ENCODE data around the gene RASEF. TPM values are rescaled to one million over a fixed set of nuclear protein-coding genes. Genes with fewer than 3 reads are reported as not detected.

Gene RASEF
- total RNA-seq, 2 experiments from 2014 or later = not detected

DNA sequence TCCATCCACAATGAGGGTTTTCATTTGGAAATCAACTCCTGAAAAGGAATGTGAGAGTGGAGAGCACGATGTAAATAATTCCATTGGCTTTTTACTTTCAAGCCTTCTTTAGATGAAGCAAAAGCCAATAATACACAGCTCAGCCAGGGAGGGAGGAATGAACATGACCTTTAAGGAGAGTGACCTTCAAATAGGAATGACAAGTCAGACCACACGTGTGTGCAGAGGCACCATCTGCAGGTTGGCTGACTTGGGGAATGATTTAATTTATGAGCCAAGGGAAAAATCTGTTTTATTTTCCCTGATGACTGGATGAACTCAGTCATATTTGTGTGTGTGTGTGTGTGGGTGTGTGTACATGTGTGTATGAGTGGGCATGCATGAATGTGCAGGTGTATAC is 64.5 kb downstream of the RASEF start:
- H3K9me3 Mint-ChIP-seq = no peaks in the 10 kb centered on the region
- no peak overlapping the region for H3K27ac Mint-ChIP-seq
- H3K4me3 Mint-ChIP-seq = no peak overlapping the region
- no peak for DNase-seq
- ChIA-PET POLR2A (no interaction called here), CTCF (no interaction called here)
- H3K4me1 Mint-ChIP-seq = peaks cover 6% of the 10 kb centered on the region
- no peaks in the 10 kb centered on the region for H3K36me3 Mint-ChIP-seq (ENCODE audit: low read depth)
- no peaks in the 10 kb centered on the region for H3K27me3 Mint-ChIP-seq

DNA sequence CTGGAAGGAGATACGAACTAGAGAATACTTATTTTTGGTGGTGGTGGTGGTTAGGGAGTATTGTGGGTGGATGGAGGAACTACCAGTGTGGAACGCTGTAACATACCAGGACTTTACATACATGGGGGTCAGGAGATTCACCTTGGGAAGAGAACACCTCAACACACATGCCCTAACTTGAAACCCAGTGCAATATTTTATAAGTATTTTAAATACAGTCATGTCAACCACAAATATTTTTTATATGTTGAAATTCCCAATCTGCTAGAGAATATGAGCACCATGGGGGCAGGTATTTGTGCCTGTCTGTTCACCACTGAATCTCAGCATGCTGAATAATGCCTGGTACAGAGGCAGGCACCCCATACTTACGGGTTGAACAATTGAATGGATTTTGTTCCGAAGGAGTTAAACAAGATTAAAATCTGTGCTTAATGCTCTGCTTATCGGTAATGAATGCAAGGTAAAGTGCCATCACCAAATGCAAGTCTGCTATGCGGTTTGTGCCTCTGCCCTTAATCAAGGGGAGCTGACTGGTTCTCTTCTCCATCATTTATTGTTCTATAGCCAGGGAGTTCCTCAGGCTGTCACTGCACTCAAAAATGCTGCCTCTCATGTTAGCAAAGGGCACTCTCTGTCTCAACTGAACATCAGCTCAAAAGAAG is 65.3 kb downstream of the RASEF start:
- Mint-ChIP-seq H3K9me3 (no peaks in the 10 kb centered on the region), H3K27me3 (no peaks in the 10 kb centered on the region), H3K27ac (no peak overlapping the region), H3K4me1 (peaks cover 6% of the 10 kb centered on the region), H3K36me3 (ENCODE audit: low read depth) (no peaks in the 10 kb centered on the region), H3K4me3 (no peak overlapping the region)
- ChIA-PET CTCF (no interaction called here), POLR2A (no interaction called here)
- DNase-seq = no peak

DNA sequence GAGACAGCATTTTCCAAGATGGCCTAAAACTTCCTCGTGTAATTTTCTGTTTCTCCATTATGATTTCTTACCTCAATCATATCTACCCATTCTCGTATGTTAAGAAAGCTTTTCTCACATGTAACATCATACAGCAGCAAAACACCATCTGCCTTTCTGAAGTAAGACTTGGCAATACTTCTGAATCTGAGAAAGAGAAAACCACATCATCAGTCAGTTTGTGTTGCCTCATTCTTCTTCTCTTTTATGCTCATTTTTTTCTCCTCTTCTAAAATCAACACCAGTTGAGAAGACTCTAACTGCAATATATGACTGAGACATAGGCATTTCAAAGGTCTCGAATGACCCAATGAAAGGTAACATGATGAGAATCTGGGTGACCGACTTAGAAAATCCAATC is 66.0 kb downstream of the RASEF start:
- POLR2A ChIA-PET = no interaction called here
- no peaks in the 10 kb centered on the region for H3K27me3 Mint-ChIP-seq
- peaks cover 6% of the 10 kb centered on the region for H3K4me1 Mint-ChIP-seq
- no peak overlapping the region for H3K27ac Mint-ChIP-seq
- no peak overlapping the region for H3K4me3 Mint-ChIP-seq
- no peaks in the 10 kb centered on the region for H3K9me3 Mint-ChIP-seq
- no peaks in the 10 kb centered on the region for H3K36me3 Mint-ChIP-seq (ENCODE audit: low read depth)
- CTCF ChIA-PET = no interaction called here
- no peak for DNase-seq

DNA sequence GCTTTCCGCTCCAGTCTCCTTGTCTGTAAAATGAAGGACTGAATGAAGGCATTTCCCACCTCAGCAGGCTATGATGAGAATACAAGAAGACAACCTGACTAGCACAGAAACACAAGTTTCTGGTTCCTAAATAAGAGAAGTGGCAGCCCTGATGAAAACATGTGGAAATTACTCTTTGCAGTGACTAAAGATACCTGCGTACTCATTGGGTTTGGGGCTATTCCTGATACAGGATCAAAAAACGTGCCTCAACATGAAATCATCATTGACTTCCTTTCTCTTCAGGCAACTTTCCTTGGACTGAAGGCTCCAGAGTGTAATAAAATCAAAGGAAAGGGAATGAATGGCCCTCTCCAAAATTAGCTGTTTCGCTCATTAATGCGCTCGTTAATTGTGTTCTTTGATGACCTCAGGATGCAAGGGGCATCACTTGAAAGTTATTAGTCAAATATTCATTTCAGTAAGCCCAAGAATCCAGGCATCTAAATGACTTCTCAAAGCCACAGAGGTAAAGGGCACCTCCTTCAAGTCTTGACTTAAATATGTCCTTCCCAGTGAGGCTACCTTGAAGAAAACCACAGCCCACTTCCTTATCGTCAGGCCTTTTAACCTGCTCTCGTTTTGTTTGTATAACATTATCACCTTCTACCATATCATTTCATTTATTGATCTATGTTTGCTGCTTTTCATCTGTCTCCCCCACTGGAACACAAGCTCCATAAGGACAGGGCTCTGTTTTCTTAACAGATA is 68.9 kb downstream of the RASEF start:
- CTCF ChIA-PET = no interaction called here
- no peaks in the 10 kb centered on the region for H3K27me3 Mint-ChIP-seq
- H3K9me3 Mint-ChIP-seq = no peaks in the 10 kb centered on the region
- POLR2A ChIA-PET = no interaction called here
- H3K4me3 Mint-ChIP-seq = no peak overlapping the region
- peaks cover 10% of the 10 kb centered on the region for H3K4me1 Mint-ChIP-seq
- no peaks in the 10 kb centered on the region for H3K36me3 Mint-ChIP-seq (ENCODE audit: low read depth)
- no peak for DNase-seq
- H3K27ac Mint-ChIP-seq = no peak overlapping the region

DNA sequence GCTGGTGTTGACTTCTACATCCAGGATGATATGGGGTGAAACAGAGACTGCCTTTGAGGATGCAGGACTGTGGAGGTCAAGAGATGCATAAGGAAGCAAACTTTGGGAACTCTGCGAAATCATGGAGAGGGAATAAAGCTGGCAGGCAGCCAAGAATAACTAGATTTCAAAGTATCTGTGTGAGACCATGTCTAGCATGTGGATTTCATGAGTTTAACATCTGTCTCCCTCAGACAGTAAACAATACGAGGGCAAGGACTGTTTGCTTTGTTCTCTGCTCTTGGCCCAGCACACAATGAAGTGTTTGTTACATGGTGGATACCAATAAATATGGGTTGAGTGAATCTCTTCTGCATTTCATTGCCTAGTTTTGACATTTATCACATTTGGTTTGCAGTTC is 71.3 kb downstream of the RASEF start:
- Mint-ChIP-seq H3K36me3 (ENCODE audit: low read depth) (no peaks in the 10 kb centered on the region), H3K4me1 (peaks cover 10% of the 10 kb centered on the region), H3K4me3 (no peak overlapping the region), H3K27ac (no peak overlapping the region), H3K9me3 (no peaks in the 10 kb centered on the region), H3K27me3 (no peaks in the 10 kb centered on the region)
- DNase-seq = no peak
- CTCF ChIA-PET = no interaction called here
- POLR2A ChIA-PET = no interaction called here

DNA sequence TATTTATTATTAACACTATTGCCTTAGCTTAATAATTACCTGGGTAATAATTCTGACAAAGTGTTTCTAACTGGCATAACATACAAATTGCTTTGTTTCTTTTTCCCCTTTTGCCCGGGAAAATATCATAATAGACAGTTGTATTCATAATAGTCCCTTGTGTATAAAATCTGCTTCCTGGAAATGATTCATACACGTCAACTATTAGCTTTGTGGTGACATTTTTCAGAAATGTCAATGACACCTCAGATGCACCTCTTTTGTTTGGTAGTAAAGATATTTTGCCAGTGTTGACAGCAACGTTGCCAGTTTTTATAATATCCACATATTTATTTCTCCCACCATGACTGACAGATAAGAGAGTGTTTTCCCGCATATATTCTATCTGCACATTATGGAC is 73.0 kb downstream of the RASEF start:
- no peaks in the 10 kb centered on the region for H3K27me3 Mint-ChIP-seq
- no peak for DNase-seq
- CTCF ChIA-PET = no interaction called here
- H3K36me3 Mint-ChIP-seq (ENCODE audit: low read depth) = no peaks in the 10 kb centered on the region
- H3K4me3 Mint-ChIP-seq = no peak overlapping the region
- peaks cover 10% of the 10 kb centered on the region for H3K4me1 Mint-ChIP-seq
- H3K27ac Mint-ChIP-seq = no peak overlapping the region
- POLR2A ChIA-PET = no interaction called here
- no peaks in the 10 kb centered on the region for H3K9me3 Mint-ChIP-seq

DNA sequence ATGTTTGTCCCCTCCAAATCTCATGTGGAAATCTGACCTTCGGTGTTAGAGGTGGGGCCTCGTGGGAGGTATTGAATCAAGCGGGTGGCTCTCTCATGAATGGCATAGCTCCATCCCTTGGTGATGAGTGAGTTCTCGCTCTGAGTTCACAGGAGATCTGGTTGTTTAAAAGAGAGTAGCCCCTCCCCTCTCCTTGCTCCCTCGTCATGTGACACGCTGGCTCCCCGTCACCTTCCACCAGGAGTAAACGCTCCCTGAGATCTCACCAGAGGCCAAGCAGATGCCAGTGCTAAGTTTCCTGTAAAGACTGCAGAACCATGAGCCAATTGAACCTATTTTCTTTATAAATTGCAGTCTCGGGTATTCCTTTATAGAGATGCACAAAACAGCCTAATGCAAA is 74.5 kb downstream of the RASEF start:
- Mint-ChIP-seq H3K9me3 (no peaks in the 10 kb centered on the region), H3K36me3 (ENCODE audit: low read depth) (no peaks in the 10 kb centered on the region), H3K4me1 (peaks cover 3% of the 10 kb centered on the region), H3K27ac (no peak overlapping the region), H3K4me3 (no peak overlapping the region), H3K27me3 (no peaks in the 10 kb centered on the region)
- ChIA-PET POLR2A (no interaction called here), CTCF (no interaction called here)
- DNase-seq = no peak

DNA sequence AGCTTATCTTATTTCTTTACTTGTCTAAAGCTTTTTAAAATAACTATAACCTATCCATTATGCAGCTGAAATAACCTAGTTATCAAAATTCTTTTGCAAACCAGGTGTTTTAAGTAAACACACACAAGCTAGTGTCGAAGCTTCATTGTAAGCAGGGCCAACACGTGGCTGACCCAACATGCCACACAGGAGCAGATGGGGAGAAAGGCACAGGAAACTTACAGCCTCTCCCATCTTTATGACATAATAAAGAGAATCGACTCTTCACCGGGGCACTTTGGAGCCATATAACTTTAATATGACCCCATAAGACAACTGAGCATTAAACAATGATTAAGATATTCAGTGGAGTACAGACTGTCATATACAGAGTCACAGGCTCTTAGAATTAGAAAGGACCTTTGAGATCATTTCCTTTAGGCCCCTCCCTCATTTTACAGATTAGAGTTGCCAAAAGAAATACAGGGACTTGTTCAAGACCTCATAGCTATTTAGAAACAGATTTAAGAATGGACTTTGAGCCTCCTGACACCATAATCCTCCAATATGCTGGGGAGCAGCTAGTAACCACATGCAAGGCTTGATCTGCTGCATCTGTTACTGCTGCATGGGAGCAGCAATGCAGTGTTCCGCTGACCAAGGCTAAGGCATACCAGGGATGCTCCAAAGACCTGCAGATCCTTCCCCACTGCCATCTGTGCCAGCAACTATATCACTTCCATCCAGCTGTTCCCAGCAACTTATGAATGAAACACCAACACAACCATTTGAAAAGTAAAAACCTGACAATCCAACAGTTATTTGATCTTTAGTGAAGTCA is 75.4 kb downstream of the RASEF start:
- no peaks in the 10 kb centered on the region for H3K36me3 Mint-ChIP-seq (ENCODE audit: low read depth)
- H3K27me3 Mint-ChIP-seq = no peaks in the 10 kb centered on the region
- ChIA-PET POLR2A (no interaction called here), CTCF (no interaction called here)
- DNase-seq = no peak
- H3K27ac Mint-ChIP-seq = no peak overlapping the region
- peaks cover 3% of the 10 kb centered on the region for H3K4me1 Mint-ChIP-seq
- H3K9me3 Mint-ChIP-seq = no peaks in the 10 kb centered on the region
- H3K4me3 Mint-ChIP-seq = no peak overlapping the region

DNA sequence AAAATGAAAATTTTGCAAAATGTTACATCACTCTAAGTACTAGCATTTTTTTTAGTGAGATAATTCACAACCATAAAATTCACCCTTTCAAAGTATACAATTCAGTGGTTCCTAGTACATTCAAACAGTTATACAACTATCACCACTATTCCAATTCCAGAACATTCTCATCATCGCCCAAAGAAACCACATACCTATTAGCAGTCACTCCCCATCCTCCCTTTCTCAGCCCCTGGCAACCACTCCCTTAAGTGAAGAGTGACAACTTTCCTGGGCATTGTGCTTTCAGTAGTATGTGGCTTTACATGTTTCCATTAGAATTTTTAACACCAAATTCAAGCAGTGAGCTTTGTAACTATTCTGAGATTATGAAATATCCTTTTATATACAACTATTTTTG is 81.4 kb downstream of the RASEF start:
- Mint-ChIP-seq H3K27ac (no peak overlapping the region), H3K4me1 (no peaks in the 10 kb centered on the region), H3K4me3 (no peak overlapping the region), H3K36me3 (ENCODE audit: low read depth) (no peaks in the 10 kb centered on the region), H3K27me3 (no peaks in the 10 kb centered on the region), H3K9me3 (no peaks in the 10 kb centered on the region)
- DNase-seq = no peak
- POLR2A ChIA-PET = no interaction called here
- CTCF ChIA-PET = no interaction called here

DNA sequence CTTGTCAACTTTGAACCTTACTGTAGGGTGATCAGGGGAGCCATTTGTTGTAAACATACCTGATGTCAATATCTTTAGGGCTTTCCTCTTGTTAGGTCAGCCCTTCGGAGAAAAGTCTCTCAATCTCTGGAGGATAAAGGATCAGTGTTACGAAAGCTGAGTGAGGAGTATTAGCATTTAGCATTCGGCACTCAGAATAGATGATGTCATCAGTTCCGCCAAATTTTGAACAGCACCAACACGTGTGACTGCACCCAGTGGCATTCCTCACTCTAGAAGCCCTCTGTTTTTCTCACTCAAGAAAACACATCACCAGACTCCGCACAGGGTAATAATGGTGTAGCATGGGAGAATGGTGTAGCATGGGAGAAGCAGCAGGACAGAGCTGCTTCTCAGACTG is 87.8 kb downstream of the RASEF start:
- Mint-ChIP-seq H3K4me1 (no peaks in the 10 kb centered on the region), H3K27ac (no peak overlapping the region), H3K4me3 (no peak overlapping the region), H3K36me3 (ENCODE audit: low read depth) (no peaks in the 10 kb centered on the region), H3K27me3 (no peaks in the 10 kb centered on the region), H3K9me3 (no peaks in the 10 kb centered on the region)
- ChIA-PET POLR2A (no interaction called here), CTCF (no interaction called here)
- no peak for DNase-seq

DNA sequence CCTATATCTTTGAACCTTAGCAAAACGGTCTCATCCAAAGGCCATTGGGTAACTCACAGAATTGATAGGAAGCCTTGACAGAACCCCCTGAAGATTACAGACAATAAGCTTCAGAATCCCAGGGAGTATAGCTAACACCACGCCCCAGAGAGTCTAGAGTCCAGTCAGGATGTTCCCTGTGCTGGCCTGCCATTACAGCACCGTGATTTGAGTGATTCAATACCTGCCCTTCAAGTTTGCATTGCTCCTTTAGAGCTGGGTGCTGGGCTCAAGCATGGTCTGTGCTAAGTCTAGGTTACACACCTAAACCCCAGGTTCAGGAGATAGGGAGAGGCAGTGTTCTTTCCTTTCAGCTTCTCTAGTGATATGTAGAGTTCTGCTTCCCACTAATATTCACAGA is 90.5 kb downstream of the RASEF start:
- Mint-ChIP-seq H3K36me3 (ENCODE audit: low read depth) (no peaks in the 10 kb centered on the region), H3K27me3 (no peaks in the 10 kb centered on the region), H3K4me3 (no peak overlapping the region), H3K9me3 (no peaks in the 10 kb centered on the region), H3K4me1 (no peaks in the 10 kb centered on the region), H3K27ac (no peak overlapping the region)
- no peak for DNase-seq
- ChIA-PET POLR2A (no interaction called here), CTCF (interaction anchor here (0.6 kb wide), 1 partner anchor 1199 kb away, joined by 3 read pairs; no protein-coding TSS in a partner anchor)

DNA sequence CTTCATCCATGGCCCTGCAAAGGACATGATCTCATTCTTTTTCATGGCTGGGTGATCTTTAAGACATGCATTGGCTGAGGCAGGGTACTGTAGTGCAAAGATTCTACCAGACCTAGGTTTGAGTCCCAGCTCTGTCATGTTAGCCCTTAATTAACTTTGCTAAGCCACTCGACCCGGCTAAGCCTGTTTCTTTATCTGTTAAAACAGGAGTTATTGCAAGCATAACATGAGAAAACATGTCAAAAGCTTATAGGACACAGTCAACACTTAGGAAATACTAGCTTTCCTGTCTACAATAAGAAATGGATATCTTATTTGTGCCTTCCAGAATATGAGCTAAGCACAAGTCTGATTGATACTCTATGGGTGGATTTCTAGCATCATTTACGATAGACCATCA is 92.6 kb downstream of the RASEF start:
- DNase-seq = no peak
- Mint-ChIP-seq H3K27me3 (no peaks in the 10 kb centered on the region), H3K4me3 (no peak overlapping the region), H3K4me1 (no peaks in the 10 kb centered on the region), H3K27ac (no peak overlapping the region), H3K36me3 (ENCODE audit: low read depth) (no peaks in the 10 kb centered on the region), H3K9me3 (no peaks in the 10 kb centered on the region)
- CTCF ChIA-PET = no interaction called here
- POLR2A ChIA-PET = no interaction called here

DNA sequence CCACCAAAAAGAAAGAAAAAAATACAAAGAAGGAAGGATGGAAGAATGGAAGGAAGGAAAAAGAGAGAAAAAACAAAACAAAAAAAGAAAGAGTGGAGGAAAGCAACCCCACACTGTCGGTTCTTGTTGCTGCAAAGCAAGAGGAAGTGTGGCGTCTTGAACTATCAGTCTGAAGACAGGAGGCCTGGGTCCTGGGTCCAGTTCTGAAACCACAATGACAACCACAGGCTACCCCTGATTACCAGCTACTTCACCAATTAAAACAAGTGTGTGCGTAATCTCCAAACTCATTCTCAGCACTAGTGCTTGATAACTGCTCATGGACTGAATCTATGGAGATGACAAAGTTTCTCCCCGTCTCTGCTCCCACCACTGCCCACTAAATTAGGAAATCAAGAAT is 93.7 kb downstream of the RASEF start:
- Mint-ChIP-seq H3K4me1 (no peaks in the 10 kb centered on the region), H3K27me3 (no peaks in the 10 kb centered on the region), H3K27ac (no peak overlapping the region), H3K36me3 (ENCODE audit: low read depth) (no peaks in the 10 kb centered on the region), H3K9me3 (no peaks in the 10 kb centered on the region), H3K4me3 (no peak overlapping the region)
- ChIA-PET CTCF (no interaction called here), POLR2A (no interaction called here)
- no peak for DNase-seq

Data from activated CD4-positive, alpha-beta T cell treated with anti-CD3 and anti-CD28 coated beads, Interleukin-2, amount 10 ng/mL, durations not matched to agents 7 days and 5 days (primary cell).